SW480 (cell line): Measurements from ENCODE around the gene TBL1XR1.

Experiments
- DNase-seq: peaks from one replicate; pipeline ENCODE4 v3.0.0-alpha.2; 2016; ENCODE audit warnings: low spot score

Gene TBL1XR1

GRCh38 chr3:177065285-177066033 lies 131.8 kb downstream of the TBL1XR1 start:
- no peak for DNase-seq

DNA sequence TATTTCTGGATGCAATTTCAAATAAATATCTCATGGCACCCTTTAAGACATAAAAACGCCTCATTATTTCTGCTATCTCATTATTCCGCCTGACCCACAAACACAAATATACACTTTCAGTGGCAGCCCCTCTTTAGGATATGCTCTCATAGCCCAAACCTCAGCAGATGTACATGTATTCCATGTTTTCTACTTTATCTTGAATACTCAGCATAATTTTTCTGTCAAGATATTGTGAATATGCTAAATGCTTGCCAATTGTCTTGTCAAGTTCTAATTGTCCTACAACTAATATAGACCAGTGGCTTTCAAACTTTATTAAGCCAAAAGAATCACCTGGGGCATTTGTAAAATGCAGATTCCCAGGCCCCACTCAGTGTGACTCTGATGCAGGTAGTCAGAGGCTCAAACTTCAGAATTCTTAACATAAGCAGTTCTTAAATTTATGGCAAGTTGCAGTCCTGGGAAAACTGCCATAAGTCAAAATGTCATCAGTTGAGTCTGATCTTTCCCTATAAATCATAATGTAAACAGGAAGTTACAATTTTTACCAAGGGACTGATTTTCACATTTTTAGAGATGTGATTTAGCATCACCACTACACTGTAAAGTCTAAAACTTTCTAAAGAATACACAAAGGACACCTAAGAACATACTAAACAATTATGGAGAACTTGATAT lies 135.1 kb downstream of the TBL1XR1 start:
- no peak for DNase-seq

- DNase-seq: no peak
Observed at GRCh38 chr3:177061369-177061768, 135.9 kb downstream of the TBL1XR1 start.

DNA sequence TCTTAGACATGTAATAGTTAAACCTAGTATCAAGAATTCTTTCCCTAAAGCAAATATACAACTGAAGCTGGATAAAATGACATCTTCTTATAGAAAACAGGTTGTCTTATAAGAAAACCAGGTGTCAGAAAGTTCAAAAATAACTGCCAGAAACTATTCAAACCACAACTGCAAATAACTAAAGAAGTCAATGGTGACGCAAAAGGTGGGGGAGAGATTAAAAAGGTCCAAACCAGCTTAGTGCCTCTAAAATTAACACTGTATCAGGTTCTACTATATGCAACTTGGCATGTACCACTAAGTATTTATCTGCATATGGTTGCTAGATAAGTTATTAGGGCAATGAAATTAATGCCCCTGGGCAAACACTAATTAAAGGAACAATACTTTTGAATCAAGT lies 136.8 kb downstream of the TBL1XR1 start:
- no peak for DNase-seq

- DNase-seq: no peak
Observed at GRCh38 chr3:177058648-177059047, 138.6 kb downstream of the TBL1XR1 start.

DNA sequence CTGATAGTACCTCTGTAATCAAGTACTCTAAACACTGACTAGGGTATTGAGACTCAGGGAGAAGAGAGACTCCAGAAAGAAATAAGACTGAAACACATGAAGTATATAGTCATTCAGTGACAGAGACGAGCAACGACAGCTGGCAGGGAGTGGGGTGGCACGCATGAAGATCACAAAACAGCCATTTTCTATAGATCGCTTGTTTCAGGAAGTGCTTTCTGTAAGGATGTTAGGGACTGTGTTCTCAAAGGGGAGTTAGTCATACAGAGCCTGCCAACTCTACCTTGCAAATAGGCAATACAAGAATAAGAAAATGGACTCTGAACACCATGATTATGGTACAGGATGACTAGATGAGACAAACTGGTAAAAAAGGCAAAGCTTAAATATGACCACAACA lies 139.5 kb downstream of the TBL1XR1 start:
- no peak for DNase-seq

DNA sequence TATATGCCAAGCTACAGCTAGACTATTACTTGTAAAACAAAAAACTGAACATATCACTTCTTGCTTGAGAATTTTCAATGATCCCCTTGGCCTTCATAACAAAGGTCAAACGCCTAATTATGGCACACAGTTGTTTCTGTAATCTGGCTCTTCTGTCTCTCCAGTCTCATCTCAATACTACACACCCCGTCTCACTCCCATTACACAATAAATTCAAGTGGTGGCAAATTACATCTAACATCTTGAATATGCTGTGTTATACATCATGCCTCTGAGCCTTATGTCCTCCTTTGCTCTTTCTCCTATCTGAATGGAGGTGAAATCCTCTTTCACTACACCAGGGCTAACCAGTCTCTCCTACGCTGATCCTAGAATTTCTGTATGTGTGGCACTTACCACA lies 140.4 kb downstream of the TBL1XR1 start:
- DNase-seq: no peak

- DNase-seq: no peak
Observed at GRCh38 chr3:177055605-177056571, 141.4 kb downstream of the TBL1XR1 start.

- DNase-seq: no peak
Observed at GRCh38 chr3:177053107-177053506, 144.2 kb downstream of the TBL1XR1 start.

- no peak for DNase-seq
Observed at GRCh38 chr3:177051411-177051810, 145.9 kb downstream of the TBL1XR1 start.

GRCh38 chr3:177050501-177051237 lies 146.6 kb downstream of the TBL1XR1 start:
- DNase-seq: peak; percentile 60

DNA sequence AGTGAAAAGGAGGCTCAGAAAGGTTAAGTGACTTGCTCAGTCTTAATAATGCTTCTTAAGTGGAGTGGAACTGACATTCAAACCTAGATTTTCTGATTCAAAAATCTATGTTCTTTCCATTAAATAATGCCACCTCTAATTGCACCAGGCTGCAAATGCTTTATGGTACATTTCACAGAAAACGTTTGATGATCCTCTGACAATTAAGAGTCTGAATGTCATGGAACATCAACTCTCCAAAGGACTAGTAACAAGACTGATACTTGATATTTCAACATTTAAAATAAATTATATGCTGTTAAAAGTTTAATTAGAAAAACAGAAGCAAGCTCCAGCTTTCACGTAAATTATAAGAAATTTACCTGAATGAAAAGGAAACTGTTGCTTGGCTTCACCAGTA lies 151.5 kb downstream of the TBL1XR1 start:
- DNase-seq: no peak

GRCh38 chr3:177045222-177045621 lies 152.1 kb downstream of the TBL1XR1 start:
- DNase-seq: no peak

DNA sequence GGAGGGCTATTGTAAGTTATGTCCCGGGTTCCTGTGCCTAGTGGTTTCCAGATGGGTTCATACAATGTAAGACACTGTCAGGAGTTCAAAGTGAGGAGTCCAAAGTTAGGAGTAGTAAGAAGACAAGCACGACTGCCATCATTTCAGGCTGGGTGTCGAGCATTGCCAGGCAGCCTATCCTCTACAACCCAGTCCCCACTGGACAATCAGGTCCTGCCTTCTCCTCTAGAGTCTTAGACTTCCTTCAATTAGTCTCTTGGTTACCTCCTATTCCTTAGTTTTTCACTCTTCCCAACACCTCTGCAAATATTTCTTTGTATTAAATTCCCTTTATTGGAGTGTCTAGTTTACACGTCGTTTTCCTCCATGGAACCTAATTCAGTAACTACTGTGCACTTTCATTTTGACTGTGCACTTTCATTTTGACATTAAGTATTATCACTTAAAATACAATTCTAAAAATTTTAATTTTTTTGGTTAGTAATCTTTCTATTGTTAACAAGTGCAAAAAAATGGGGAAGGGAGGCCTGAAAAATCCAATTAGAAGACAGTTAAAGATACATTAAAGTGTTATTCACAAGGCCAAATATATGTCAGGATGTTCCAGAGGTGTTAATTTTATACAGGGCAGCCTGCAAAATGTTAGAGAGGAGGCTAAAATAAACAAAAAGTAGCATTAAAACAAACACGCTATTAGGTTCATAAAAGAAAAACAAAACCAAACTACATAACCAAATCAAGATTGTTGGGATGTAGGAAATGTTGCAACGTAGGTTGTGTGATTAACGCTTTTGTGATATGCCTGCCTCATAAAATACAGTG lies 155.3 kb downstream of the TBL1XR1 start:
- DNase-seq: no peak

DNA sequence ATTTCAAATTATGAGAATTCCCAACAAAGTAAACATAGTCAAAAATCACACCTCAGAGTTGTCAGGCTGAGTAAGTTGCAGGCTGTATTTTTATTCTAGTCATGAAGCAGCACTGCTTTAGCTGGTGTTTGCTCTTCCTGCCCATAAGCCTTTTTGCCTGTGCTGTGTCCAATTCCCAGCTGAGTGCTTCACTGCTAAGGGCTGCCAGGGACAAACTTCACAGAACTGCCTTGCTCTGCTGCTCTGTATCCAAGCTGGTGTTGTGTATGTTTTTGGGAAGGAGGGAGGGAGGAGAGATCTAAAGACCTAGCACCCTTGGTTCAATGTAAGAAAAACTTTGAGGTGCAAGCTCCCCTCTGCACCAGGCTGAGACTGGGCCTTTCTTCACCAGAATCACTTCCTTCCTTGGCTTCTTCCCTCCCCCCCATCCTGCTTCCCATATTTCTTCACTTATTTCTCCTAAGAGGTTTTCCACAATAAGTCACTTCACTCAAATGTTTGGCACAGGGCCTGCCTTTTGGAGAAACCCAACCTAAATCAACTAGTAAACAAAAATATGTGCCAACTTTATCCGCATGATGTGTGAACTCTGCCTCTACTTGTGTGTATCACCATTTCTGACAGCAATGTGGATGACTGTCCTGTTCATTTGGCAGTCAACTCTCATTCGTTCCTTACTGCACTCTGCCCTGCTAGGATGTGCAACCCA lies 156.1 kb downstream of the TBL1XR1 start:
- DNase-seq: no peak

DNA sequence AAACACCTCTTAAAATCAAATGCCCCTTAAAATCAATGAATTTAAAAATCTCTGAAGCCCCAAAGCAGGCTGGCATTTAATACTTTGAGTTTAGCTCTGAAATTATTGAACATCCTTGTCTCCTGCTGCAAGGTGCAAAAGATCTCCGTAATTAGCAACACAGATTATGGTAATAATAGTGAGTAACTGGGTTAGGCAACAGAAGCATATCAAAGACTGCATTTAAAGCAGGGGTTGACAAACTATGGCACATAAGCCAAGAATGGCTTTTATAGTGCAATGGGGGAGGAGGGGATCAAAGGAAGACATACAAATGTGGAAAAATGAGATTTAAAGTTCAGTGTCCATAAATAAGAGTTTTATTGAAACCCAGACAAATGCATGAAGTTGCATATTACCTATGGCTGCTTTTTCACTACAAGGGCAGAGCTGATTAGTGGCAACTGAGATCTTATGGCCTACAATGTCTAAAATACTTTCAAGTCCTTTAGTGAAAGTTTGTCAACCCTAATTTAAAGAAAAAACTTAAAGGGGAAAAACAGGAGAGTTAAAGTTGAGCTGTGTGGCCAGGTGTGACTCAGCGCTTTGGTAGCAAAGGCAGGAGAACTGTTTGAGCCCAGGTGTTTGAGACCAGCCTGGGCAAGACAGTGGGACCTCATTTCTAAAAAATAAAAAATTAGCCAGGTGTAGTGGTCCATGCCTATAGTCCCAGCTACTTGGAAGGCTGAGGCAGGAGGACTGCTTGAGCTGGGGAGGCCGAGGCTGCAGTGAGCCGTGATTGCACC lies 157.6 kb downstream of the TBL1XR1 start:
- DNase-seq: no peak

- DNase-seq: no peak
Observed at GRCh38 chr3:177037241-177037640, 160.0 kb downstream of the TBL1XR1 start.

GRCh38 chr3:177035676-177036075 lies 161.6 kb downstream of the TBL1XR1 start:
- no peak for DNase-seq

GRCh38 chr3:177034832-177035475 lies 162.3 kb downstream of the TBL1XR1 start:
- no peak for DNase-seq
